OCI-LY7 (cell line): ENCODE measurements around the gene AGO1. TPM values are rescaled to one million over a fixed set of nuclear protein-coding genes. Genes with fewer than 3 reads are reported as not detected.
A peak's percentile ranks its signal among the peaks of the same experiment; 100 is the strongest.

Source experiments
- BruUV-seq: library from RNA; stranded (reverse); fragments of 400-500 nt; replicated peaks from 2 replicates; lab custom pipeline; 2021; lab: Mats Ljungman, UMichigan
- CTCF ChIA-PET: fragments of 300-600 bp; sonication (Branson Sonifier 250); formaldehyde crosslinking; loops from one replicate; lab custom pipeline; 2022; ENCODE audit warnings: antibody characterized with exemption; ENCODE audit not compliant: unreplicated experiment; lab: Charles Lee
- POLR2A ChIA-PET: fragments of 300-600 bp; sonication (Branson Sonifier 250); formaldehyde crosslinking; loops from one replicate; lab custom pipeline; 2022; ENCODE audit warnings: antibody characterized with exemption; lab: Charles Lee
- DNase-seq: peaks from one replicate; pipeline ENCODE4 v3.0.0-alpha.2; 2015; ENCODE audit warnings: low spot score
- H2AFZ ChIP-seq: fragments of 200-600 bp; sonication (generic), shearing (Covaris generic); 2 replicates; pipeline ENCODE4 v1.6.1; 2014; ENCODE audit warnings: mild to moderate bottlenecking, antibody characterized with exemption, low read length, moderate library complexity
- H3K27ac ChIP-seq: fragments of 200-600 bp; sonication (generic); 2 replicates; pipeline ENCODE4 v1.5.1; 2014; ENCODE audit warnings: mixed run types, low read depth, mild to moderate bottlenecking, moderate library complexity, low read length, inconsistent platforms; ENCODE audit not compliant: poor library complexity, severe bottlenecking
- H3K36me3 ChIP-seq: fragments of 200-600 bp; sonication (generic); 2 replicates; pipeline ENCODE4 v1.6.1; 2014; ENCODE audit warnings: mild to moderate bottlenecking, antibody characterized with exemption, low read length, moderate library complexity, mixed read lengths; ENCODE audit not compliant: insufficient read depth
- H3K4me1 ChIP-seq: fragments of 200-600 bp; sonication (generic); 2 replicates; pipeline ENCODE4 v1.5.1; 2014; ENCODE audit warnings: mild to moderate bottlenecking, low read length; ENCODE audit not compliant: insufficient read depth, poor library complexity, severe bottlenecking
- H3K4me2 ChIP-seq: fragments of 200-600 bp; sonication (generic); 2 replicates; pipeline ENCODE4 v1.6.1; 2014; ENCODE audit warnings: mild to moderate bottlenecking, low read length
- H3K4me3 ChIP-seq: fragments of 200-600 bp; sonication (generic); 2 replicates; pipeline ENCODE4 v1.5.1; 2014; ENCODE audit warnings: mild to moderate bottlenecking, low read depth, low read length; ENCODE audit not compliant: poor library complexity, severe bottlenecking
- H3K79me2 ChIP-seq: fragments of 200-600 bp; sonication (generic); 2 replicates; pipeline ENCODE4 v1.6.1; 2016; ENCODE audit warnings: low read depth, mild to moderate bottlenecking, low read length, moderate library complexity, mixed read lengths; ENCODE audit not compliant: insufficient read depth
- H3K9me2 ChIP-seq: fragments of 200-600 bp; sonication (generic); 2 replicates; pipeline ENCODE4 v1.6.1; 2016; ENCODE audit warnings: mild to moderate bottlenecking, low read length, mixed read lengths; ENCODE audit not compliant: insufficient read depth
- H3K9me3 ChIP-seq: fragments of 200-600 bp; sonication (generic); 2 replicates; pipeline ENCODE4 v1.6.1; 2014; ENCODE audit warnings: mild to moderate bottlenecking, mixed run types, low read length, mixed read lengths
- H4K20me1 ChIP-seq: fragments of 200-600 bp; sonication (generic); 2 replicates; pipeline ENCODE4 v1.6.1; 2014; ENCODE audit warnings: mild to moderate bottlenecking, antibody characterized with exemption, low read length, moderate library complexity, mixed read lengths; ENCODE audit not compliant: insufficient read depth
- CTCF ChIP-seq: fragments of 200-600 bp; sonication (generic); conservative IDR thresholded peaks from 2 replicates; pipeline ENCODE4 v1.5.1; 2014; ENCODE audit warnings: mild to moderate bottlenecking, antibody characterized with exemption, low read length, moderate library complexity, mixed read lengths
- EZH2phosphoT487 ChIP-seq: fragments of 200-600 bp; sonication (generic); IDR thresholded peaks from 2 replicates; pipeline ENCODE4 v1.6.1; 2018; ENCODE audit warnings: low read depth, borderline replicate concordance, mild to moderate bottlenecking, mixed run types, antibody characterized with exemption, low read length, moderate library complexity, mixed read lengths
- intact Hi-C: fragments of 100-400 bp; cut with micrococcal nuclease; formaldehyde crosslinking; loops from one replicate; pipeline ENCODE4 v1.10.0; 2022; ENCODE audit not compliant: unreplicated experiment
- total RNA-seq, 2 experiments: library from RNA; depleted of rRNA in 1 of 2; stranded (reverse); fragments of >200 nt in 1 of 2; shearing (Covaris generic) in 1 of 2; gene quantifications; 2 replicates each; pipeline ENCODE4 v1.2.3, GENCODE V29; 2014 to 2022

The AGO1 gene
- total RNA-seq, 2 experiments from 2014 or later = 8.1 to 20.9 TPM

- intact Hi-C loops = no loop called here
- Histone ChIP-seq H3K79me2 (peaks cover 37% of the 10 kb centered on the region; the same call in 1 of the 2 replicates), H3K4me2 (peak overlapping the region; percentile 73), H3K9me3 (no peaks in the 10 kb centered on the region), H3K4me1 (peaks cover 43% of the 10 kb centered on the region), H3K4me3 (peak overlapping the region; percentile 27), H3K27ac (peak overlapping the region; percentile 61), H4K20me1 (no peaks in the 10 kb centered on the region), H2AFZ (no peak overlapping the region; the same call in 1 of the 2 replicates), H3K36me3 (peaks cover 14% of the 10 kb centered on the region), H3K9me2 (no peaks in the 10 kb centered on the region)
- TF ChIP-seq CTCF (no peak), EZH2phosphoT487 (no peak)
- DNase-seq = peak; percentile 60
- ChIA-PET POLR2A (interaction anchor here (0.5 to 1.1 kb wide), 4 partner anchors 13 to 193 kb away, joined by 3 to 5 read pairs (median 4); no protein-coding TSS in a partner anchor), CTCF (interaction anchor here (0.6 kb wide), 1 partner anchor 26 kb away, joined by 3 read pairs; no protein-coding TSS in a partner anchor)
- no TSS peak for BruUV-seq
These were observed 3.8 kb downstream of the AGO1 start for GRCh38 chr1:35886577-35887431.

GRCh38 chr1:35887508-35887907 lies 4.5 kb downstream of the AGO1 start:
- BruUV-seq = no TSS peak
- ChIA-PET CTCF (no interaction called here), POLR2A (interaction anchor here (1.1 kb wide), 2 partner anchors 12 to 14 kb away, joined by 3 to 5 read pairs; no protein-coding TSS in a partner anchor)
- DNase-seq = no peak
- intact Hi-C loops = no loop called here
- TF ChIP-seq EZH2phosphoT487 (no peak), CTCF (no peak)
- H3K9me2 ChIP-seq = no peaks in the 10 kb centered on the region
- H3K4me2 ChIP-seq = peak overlapping the region; percentile 73
- peaks cover 18% of the 10 kb centered on the region for H3K36me3 ChIP-seq
- H3K27ac ChIP-seq = peak overlapping the region; percentile 61
- peaks cover 43% of the 10 kb centered on the region for H3K4me1 ChIP-seq
- no peak overlapping the region for H2AFZ ChIP-seq
- H3K79me2 ChIP-seq = peaks cover 37% of the 10 kb centered on the region; the same call in 1 of the 2 replicates
- peak overlapping the region; percentile 27 for H3K4me3 ChIP-seq
- H4K20me1 ChIP-seq = no peaks in the 10 kb centered on the region
- no peaks in the 10 kb centered on the region for H3K9me3 ChIP-seq
